Trophoblast cell (in vitro differentiated cells and primary cell): ENCODE results near the gene CDC42EP2.

Experiments
- DNase-seq, 2 donors: peaks; one replicate each; pipeline ENCODE4 v3.0.0-alpha.2; 2016
- H2AFZ ChIP-seq: 2 replicates; pipeline ENCODE4 v1.6.1; 2013; ENCODE audit warnings: low read length, moderate library complexity, mild to moderate bottlenecking; ENCODE audit not compliant: insufficient read depth, poor library complexity
- H2AK5ac ChIP-seq: 2 replicates; pipeline ENCODE4 v1.6.1; 2013; ENCODE audit warnings: mild to moderate bottlenecking, low read length
- H2BK120ac ChIP-seq: 2 replicates; pipeline ENCODE4 v1.6.1; 2013; ENCODE audit warnings: low read length, mild to moderate bottlenecking, moderate library complexity; ENCODE audit not compliant: insufficient read depth, poor library complexity
- H2BK12ac ChIP-seq: 2 replicates; pipeline ENCODE4 v1.6.1; 2013; ENCODE audit warnings: mild to moderate bottlenecking, low read length, moderate library complexity
- H2BK5ac ChIP-seq: 2 replicates; pipeline ENCODE4 v1.6.1; 2013; ENCODE audit warnings: low read length, low read depth, moderate library complexity, mild to moderate bottlenecking; ENCODE audit not compliant: poor library complexity
- H3K14ac ChIP-seq: 2 replicates; pipeline ENCODE4 v1.6.1; 2013; ENCODE audit warnings: mild to moderate bottlenecking, low read length
- H3K18ac ChIP-seq: 2 replicates; pipeline ENCODE4 v1.6.1; 2013; ENCODE audit warnings: mild to moderate bottlenecking, low read length
- H3K23ac ChIP-seq: 2 replicates; pipeline ENCODE4 v1.6.1; 2013; ENCODE audit warnings: low read length
- H3K27ac ChIP-seq: 2 replicates; pipeline ENCODE4 v1.5.1; 2013; ENCODE audit warnings: low read depth, mild to moderate bottlenecking, inconsistent platforms, low read length, moderate library complexity
- H3K27me3 ChIP-seq: 2 replicates; pipeline ENCODE4 v1.6.1; 2013; ENCODE audit warnings: inconsistent platforms, mild to moderate bottlenecking, low read length, moderate library complexity; ENCODE audit not compliant: insufficient read depth
- H3K36me3 ChIP-seq, 2 experiments: 1 replicate in 1 of 2; 2 replicates in 1 of 2; pipeline ENCODE4 v1.6.1; 2013; ENCODE audit warnings: low read length in 2 of 2, mild to moderate bottlenecking in 2 of 2, moderate library complexity in 1 of 2; ENCODE audit not compliant: insufficient read depth in 2 of 2, control insufficient read depth in 1 of 2
- H3K4ac ChIP-seq: 2 replicates; pipeline ENCODE4 v1.6.1; 2013; ENCODE audit warnings: low read depth, mild to moderate bottlenecking, low read length, moderate library complexity
- H3K4me1 ChIP-seq, 2 experiments: 1 replicate in 1 of 2; 2 replicates in 1 of 2; pipeline ENCODE4 v1.6.1; 2013; ENCODE audit warnings: low read length in 2 of 2, mild to moderate bottlenecking in 2 of 2, moderate library complexity in 1 of 2; ENCODE audit not compliant: insufficient read depth in 2 of 2, control insufficient read depth in 1 of 2
- H3K4me2 ChIP-seq: 2 replicates; pipeline ENCODE4 v1.6.1; 2013; ENCODE audit warnings: inconsistent platforms, mild to moderate bottlenecking, low read length, moderate library complexity
- H3K4me3 ChIP-seq: 2 replicates; pipeline ENCODE4 v1.5.1; 2013; ENCODE audit warnings: mild to moderate bottlenecking, low read depth, low read length, inconsistent platforms
- H3K79me1 ChIP-seq: one replicate; pipeline ENCODE4 v1.6.1; 2013; ENCODE audit warnings: low read length
- H3K79me2 ChIP-seq: 2 replicates; pipeline ENCODE4 v1.6.1; 2013; ENCODE audit warnings: low read length, mild to moderate bottlenecking; ENCODE audit not compliant: control insufficient read depth, insufficient read depth, poor library complexity
- H3K9ac ChIP-seq: 2 replicates; pipeline ENCODE4 v1.6.1; 2013; ENCODE audit warnings: mild to moderate bottlenecking, low read length
- H3K9me3 ChIP-seq: 2 replicates; pipeline ENCODE4 v1.6.1; 2013; ENCODE audit warnings: low read depth, mild to moderate bottlenecking, control low read depth, inconsistent platforms, low read length; ENCODE audit not compliant: insufficient read depth
- H4K12ac ChIP-seq: 2 replicates; pipeline ENCODE4 v1.6.1; 2013; ENCODE audit warnings: low read depth, mild to moderate bottlenecking, low read length, moderate library complexity
- H4K8ac ChIP-seq: 2 replicates; pipeline ENCODE4 v1.6.1; 2013; ENCODE audit warnings: low read depth, mild to moderate bottlenecking, low read length, moderate library complexity
- H4K91ac ChIP-seq: one replicate; pipeline ENCODE4 v1.6.1; 2013; ENCODE audit warnings: low read depth, mild to moderate bottlenecking, low read length, moderate library complexity
- WGBS: extraction: QIAGEN DNeasy Blood & Tissue Kit; methylation state at CpG from one replicate; pipeline ENCODE4 v1.1.7; 2013; ENCODE audit warnings: missing lambda C conversion rate; ENCODE audit not compliant: insufficient read length, insufficient coverage; ENCODE audit errors: extremely low coverage; 5-methylcytosine and 5-hydroxymethylcytosine counted together

Gene CDC42EP2

DNA sequence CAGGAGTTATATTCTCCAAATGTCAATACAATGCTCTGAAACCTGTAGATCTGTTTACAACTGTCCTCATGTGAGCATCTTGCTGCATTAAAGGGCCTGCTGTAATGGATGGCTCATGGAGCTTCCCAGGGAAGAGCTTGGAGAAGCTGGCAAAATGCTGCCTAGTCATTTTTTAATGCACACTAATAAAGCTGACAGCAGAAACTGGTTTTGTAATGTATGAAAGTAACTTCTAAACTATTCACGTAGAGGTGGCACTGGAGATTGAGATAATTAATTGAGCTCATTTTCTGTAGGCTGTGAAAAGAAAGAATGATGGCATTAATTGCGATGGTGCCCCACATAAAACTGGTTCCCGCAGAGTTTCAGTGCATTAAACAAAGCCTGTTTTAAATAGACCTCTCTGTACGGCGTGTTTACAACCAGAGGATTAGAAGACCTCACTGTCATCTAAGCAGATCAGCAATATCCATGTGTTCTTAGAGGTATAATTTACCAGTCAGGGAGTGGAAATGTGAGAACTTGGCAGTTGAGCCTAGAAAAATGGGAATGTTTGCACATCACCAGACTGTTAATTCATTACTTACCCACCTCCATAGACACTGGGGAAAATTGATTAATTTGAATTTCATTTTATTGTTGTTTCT is 36.9 kb upstream of the CDC42EP2 start:
- Histone ChIP-seq H3K4me3 (no peak overlapping the region), H3K79me1 (peaks cover 11% of the 10 kb centered on the region), H3K23ac (no peak overlapping the region), H2BK12ac (no peak overlapping the region), H3K79me2 (no peaks in the 10 kb centered on the region), H3K18ac (no peak overlapping the region), H3K4ac (no peak overlapping the region), H3K36me3 (peaks cover 18 to 27% of the 10 kb centered on the region in 2 experiments), H3K14ac (no peak overlapping the region), H3K27ac (peak overlapping the region; percentile 32), H2AFZ (no peak overlapping the region), H4K8ac (peak overlapping the region; percentile 47), H3K4me2 (no peak overlapping the region), H4K12ac (no peak overlapping the region), H2AK5ac (no peak overlapping the region), H3K27me3 (no peaks in the 10 kb centered on the region), H2BK120ac (peak overlapping the region; percentile 27), H2BK5ac (no peak overlapping the region), H3K4me1 (peaks cover 16 to 20% of the 10 kb centered on the region in 2 experiments), H3K9me3 (no peaks in the 10 kb centered on the region), H3K9ac (no peak overlapping the region), H4K91ac (no peak overlapping the region)
- DNase-seq = no peak
- no CpG with 5 or more reads among the region's 5 CpGs for WGBS

DNA sequence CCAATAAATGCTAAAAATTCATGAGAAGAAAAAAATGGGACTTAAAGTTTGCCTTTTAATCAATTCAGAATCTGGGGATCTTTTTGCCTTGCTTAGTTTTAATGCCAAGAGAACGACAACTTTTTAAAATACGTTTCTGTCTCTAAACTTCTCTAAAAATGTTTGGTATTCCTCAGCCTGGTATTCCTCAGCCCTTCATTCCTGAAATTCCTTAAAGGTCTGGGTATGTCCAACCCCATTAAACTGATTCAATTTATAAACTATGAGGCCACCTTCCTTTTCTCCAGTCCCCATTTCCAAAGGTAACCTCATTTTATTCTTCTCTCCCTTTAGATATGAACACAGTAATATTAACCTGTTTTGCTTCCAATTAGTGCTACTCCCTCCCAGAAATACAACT is 36.3 kb upstream of the CDC42EP2 start:
- H4K8ac ChIP-seq = no peak overlapping the region
- H3K27ac ChIP-seq = peak overlapping the region; percentile 60
- peaks cover 11% of the 10 kb centered on the region for H3K79me1 ChIP-seq
- H3K4me3 ChIP-seq = no peak overlapping the region
- peak overlapping the region; percentile 13 for H3K4me2 ChIP-seq
- peaks cover 20 to 29% of the 10 kb centered on the region in 2 experiments for H3K36me3 ChIP-seq
- H3K18ac ChIP-seq = peak overlapping the region; percentile 9
- no peaks in the 10 kb centered on the region for H3K79me2 ChIP-seq
- H2BK120ac ChIP-seq = peak overlapping the region; percentile 90
- peak overlapping the region; percentile 29 for H3K14ac ChIP-seq
- peak overlapping the region; percentile 96 for H2BK12ac ChIP-seq
- DNase-seq = no peak
- no peak overlapping the region for H4K12ac ChIP-seq
- peak overlapping the region; percentile 76 for H4K91ac ChIP-seq
- peaks cover 16 to 20% of the 10 kb centered on the region in 2 experiments for H3K4me1 ChIP-seq
- no peak overlapping the region for H3K4ac ChIP-seq
- H3K9ac ChIP-seq = no peak overlapping the region
- H3K23ac ChIP-seq = no peak overlapping the region
- H2AK5ac ChIP-seq = no peak overlapping the region
- H2AFZ ChIP-seq = no peak overlapping the region
- H3K9me3 ChIP-seq = no peaks in the 10 kb centered on the region
- peak overlapping the region; percentile 55 for H2BK5ac ChIP-seq
- no CpG with 5 or more reads among the region's 2 CpGs for WGBS
- no peaks in the 10 kb centered on the region for H3K27me3 ChIP-seq

DNA sequence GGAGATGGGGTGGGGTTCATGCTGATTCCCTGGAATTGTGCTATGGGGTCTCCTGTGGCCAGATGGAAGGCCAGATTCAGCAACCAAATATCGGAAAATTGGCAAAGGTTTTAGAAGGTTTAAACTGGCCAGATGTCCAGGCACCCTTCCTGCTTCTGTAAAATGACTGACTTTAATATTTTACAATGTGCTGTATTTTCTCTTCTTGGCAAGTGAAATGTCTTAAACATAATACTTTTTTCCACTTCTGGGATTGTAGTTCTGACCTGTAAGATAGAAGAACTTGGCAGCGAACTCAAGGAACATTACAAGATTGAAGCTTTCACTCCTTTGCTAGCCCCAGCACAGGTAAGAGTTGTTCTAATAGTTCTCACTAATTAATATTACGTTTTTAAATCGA is 35.4 kb upstream of the CDC42EP2 start:
- peak overlapping the region; percentile 60 for H3K27ac ChIP-seq

DNA sequence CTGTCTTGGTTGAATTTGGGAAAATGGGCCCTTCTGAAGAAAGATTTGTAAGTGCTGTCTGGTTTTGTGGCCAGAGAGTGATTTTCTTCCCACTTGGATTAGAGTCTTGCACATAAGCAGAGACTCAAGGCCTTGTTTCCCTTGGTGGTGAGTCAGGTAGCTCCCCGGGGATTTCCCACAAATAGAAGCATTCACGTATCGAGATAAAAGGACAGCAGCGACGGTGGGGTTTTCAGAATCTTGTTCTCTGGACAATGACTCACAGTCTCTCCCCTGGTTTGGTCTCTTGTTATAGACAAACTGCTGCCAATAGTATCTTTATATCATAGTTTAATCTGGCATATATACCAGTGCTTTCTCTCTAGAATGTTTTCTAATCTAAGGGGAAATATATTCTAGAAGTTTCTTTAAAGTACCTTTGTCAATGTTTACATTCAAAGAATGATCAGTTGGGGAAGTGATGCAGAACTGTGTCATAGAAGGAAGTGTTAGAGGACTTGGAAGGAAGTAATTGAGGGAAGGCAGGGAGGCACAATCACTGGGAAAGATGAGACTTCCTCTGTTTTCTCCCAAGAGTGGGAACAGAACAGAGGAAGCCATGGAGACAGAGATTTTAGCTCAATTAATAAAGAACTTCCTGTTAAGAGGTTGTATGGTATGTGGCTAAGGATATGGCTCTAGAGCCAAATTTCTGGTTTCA is 34.8 kb upstream of the CDC42EP2 start:
- H2BK5ac ChIP-seq = no peak overlapping the region
- peaks cover 11% of the 10 kb centered on the region for H3K79me1 ChIP-seq
- no peak overlapping the region for H3K4me2 ChIP-seq
- peaks cover 31 to 35% of the 10 kb centered on the region in 2 experiments for H3K36me3 ChIP-seq
- no peak overlapping the region for H3K4ac ChIP-seq
- H3K27me3 ChIP-seq = no peaks in the 10 kb centered on the region
- H2AFZ ChIP-seq = no peak overlapping the region
- no peak overlapping the region for H2BK12ac ChIP-seq
- H3K27ac ChIP-seq = peak overlapping the region; percentile 60
- H3K9me3 ChIP-seq = no peaks in the 10 kb centered on the region
- H2AK5ac ChIP-seq = no peak overlapping the region
- DNase-seq = peak; percentile 20 to 32
- H3K79me2 ChIP-seq = no peaks in the 10 kb centered on the region
- H3K4me3 ChIP-seq = no peak overlapping the region
- H3K4me1 ChIP-seq = peaks cover 16 to 20% of the 10 kb centered on the region in 2 experiments
- no peak overlapping the region for H4K8ac ChIP-seq
- no peak overlapping the region for H3K23ac ChIP-seq
- no peak overlapping the region for H3K14ac ChIP-seq
- H4K91ac ChIP-seq = no peak overlapping the region
- no peak overlapping the region for H2BK120ac ChIP-seq
- H3K9ac ChIP-seq = no peak overlapping the region
- no peak overlapping the region for H4K12ac ChIP-seq
- WGBS = no CpG with 5 or more reads among the region's 5 CpGs
- no peak overlapping the region for H3K18ac ChIP-seq

More for the DNA sequence above, 35.4 kb upstream of the CDC42EP2 start:
- peak overlapping the region; percentile 75 for H4K8ac ChIP-seq
- DNase-seq = no peak
- H3K4me1 ChIP-seq = peaks cover 16 to 20% of the 10 kb centered on the region in 2 experiments
- peak overlapping the region; percentile 90 for H2BK120ac ChIP-seq
- H3K27me3 ChIP-seq = no peaks in the 10 kb centered on the region
- H3K4me3 ChIP-seq = no peak overlapping the region
- H3K23ac ChIP-seq = peak overlapping the region; percentile 48
- H3K9ac ChIP-seq = peak overlapping the region; percentile 19
- peaks cover 25 to 32% of the 10 kb centered on the region in 2 experiments for H3K36me3 ChIP-seq
- peak overlapping the region; percentile 76 for H4K91ac ChIP-seq
- no CpG with 5 or more reads among the region's 4 CpGs for WGBS
- H3K9me3 ChIP-seq = no peaks in the 10 kb centered on the region
- peak overlapping the region; percentile 88 for H2AK5ac ChIP-seq
- H2BK12ac ChIP-seq = peak overlapping the region; percentile 96
- H3K4ac ChIP-seq = peak overlapping the region; percentile 70
- H4K12ac ChIP-seq = no peak overlapping the region
- H3K14ac ChIP-seq = peak overlapping the region; percentile 70
- no peak overlapping the region for H3K18ac ChIP-seq
- H2AFZ ChIP-seq = no peak overlapping the region
- H3K79me1 ChIP-seq = peaks cover 11% of the 10 kb centered on the region
- H3K4me2 ChIP-seq = no peak overlapping the region
- no peaks in the 10 kb centered on the region for H3K79me2 ChIP-seq
- peak overlapping the region; percentile 55 for H2BK5ac ChIP-seq
